H1 (cell line): Measurements from ENCODE around the gene SNAP47. TPM values are rescaled to one million over a fixed set of nuclear protein-coding genes. Genes with fewer than 3 reads are reported as not detected.

Source experiments
- BRCA1 ChIP-seq: IDR thresholded peaks from 2 replicates; pipeline ENCODE4 v1.6.1; 2012; ENCODE audit warnings: low read depth, low read length, improper control_type of control experiment
- CEBPB ChIP-seq: IDR thresholded peaks from 2 replicates; pipeline ENCODE4 v1.6.1; 2012; ENCODE audit warnings: low read depth, low read length
- EZH2 ChIP-seq: fragments of 200-600 bp; sonication (generic); IDR thresholded peaks from 2 replicates; pipeline ENCODE4 v1.7.1; 2012; ENCODE audit warnings: low read depth, mild to moderate bottlenecking, moderate library complexity, low read length, inconsistent platforms; ENCODE audit not compliant: severe bottlenecking
- GABPA ChIP-seq: IDR thresholded peaks from 2 replicates; pipeline ENCODE4 v1.6.1; 2011; ENCODE audit warnings: mild to moderate bottlenecking, low read length, moderate library complexity, borderline replicate concordance; ENCODE audit not compliant: insufficient read depth
- GTF2F1 ChIP-seq: IDR thresholded peaks from 2 replicates; pipeline ENCODE4 v1.6.1; 2012; ENCODE audit warnings: low read depth, low read length, improper control_type of control experiment, borderline replicate concordance
- HDAC2 ChIP-seq, 2 experiments: fragments of 300-600 bp in 1 of 2; sonication (generic) in 1 of 2; IDR thresholded peaks; 2 replicates each; pipeline ENCODE4 v1.6.1; 2011 to 2012; ENCODE audit warnings: low read depth in 2 of 2, low read length in 2 of 2, mild to moderate bottlenecking in 2 of 2, moderate library complexity in 2 of 2, borderline replicate concordance in 1 of 2, inconsistent platforms in 1 of 2
- HDAC6 ChIP-seq: IDR thresholded peaks from one replicate; pipeline ENCODE4 v1.7.1; 2012; ENCODE audit warnings: low read depth, mild to moderate bottlenecking, inconsistent platforms, low read length, moderate library complexity
- JUN ChIP-seq: IDR thresholded peaks from 2 replicates; pipeline ENCODE4 v1.6.1; 2011; ENCODE audit warnings: low read depth, mild to moderate bottlenecking, improper control_type of control experiment, low read length
- NANOG ChIP-seq: IDR thresholded peaks from 2 replicates; pipeline ENCODE4 v1.6.1; 2011; ENCODE audit warnings: low read length, low read depth, mild to moderate bottlenecking, inconsistent platforms; ENCODE audit not compliant: insufficient read depth, poor library complexity, severe bottlenecking
- PHF8 ChIP-seq: fragments of 200-600 bp; sonication (generic); conservative IDR thresholded peaks from 2 replicates; pipeline ENCODE4 v1.7.1; 2012; ENCODE audit warnings: low read depth, mild to moderate bottlenecking, inconsistent platforms, low read length, moderate library complexity
- POU5F1 ChIP-seq: IDR thresholded peaks from 2 replicates; pipeline ENCODE4 v1.6.1; 2011; ENCODE audit warnings: low read depth, mild to moderate bottlenecking, low read length, moderate library complexity
- RFX5 ChIP-seq: IDR thresholded peaks from 2 replicates; pipeline ENCODE4 v1.6.1; 2011; ENCODE audit warnings: low read depth, low read length, improper control_type of control experiment, borderline replicate concordance
- RXRA ChIP-seq: IDR thresholded peaks from 2 replicates; pipeline ENCODE4 v1.6.1; 2011; ENCODE audit warnings: low read depth, mild to moderate bottlenecking, low read length, moderate library complexity; ENCODE audit not compliant: insufficient read depth
- SIN3A ChIP-seq, 2 experiments: IDR thresholded peaks in 1 of 2; conservative IDR thresholded peaks in 1 of 2; 2 replicates each; pipeline ENCODE4 v1.6.1; 2011 to 2012; ENCODE audit warnings: low read length in 2 of 2, improper control_type of control experiment in 1 of 2, low read depth in 1 of 2, mild to moderate bottlenecking in 1 of 2
- SIRT6 ChIP-seq: IDR thresholded peaks from one replicate; pipeline ENCODE4 v1.7.1; 2012; ENCODE audit warnings: low read length, inconsistent platforms
- SP1 ChIP-seq: IDR thresholded peaks from 2 replicates; pipeline ENCODE4 v1.6.1; 2011; ENCODE audit warnings: low read depth, low read length
- TBP ChIP-seq: IDR thresholded peaks from 2 replicates; pipeline ENCODE4 v1.6.1; 2011; ENCODE audit warnings: low read depth, low read length, improper control_type of control experiment
- YY1 ChIP-seq: IDR thresholded peaks from 2 replicates; pipeline ENCODE4 v1.6.1; 2011; ENCODE audit warnings: low read depth, mild to moderate bottlenecking, low read length
- polyA plus RNA-seq, 7 experiments: library from polyadenylated mRNA; depleted of rRNA in 3 of 7; stranded (reverse) in 5 of 7; unstranded in 2 of 7; fragments of >200 nt in 5 of 7; fragments of 200-250 nt in 2 of 7; gene quantifications; 1 replicate in 5 of 7; 2 replicates in 1 of 7; 4 replicates in 1 of 7; pipeline versions ENCODE4 v1.2.1 to v1.2.3, GENCODE V29; 2011 to 2013; ENCODE audit warnings: missing spikeins in 2 of 7, mixed read lengths in 2 of 7
- total RNA-seq: library from RNA; stranded (reverse); fragmentation: NEBNext Ultra II Directional; extraction: Animal tissue kit (Norgen Biotek cat#: 25700); gene quantifications from 2 replicates; pipeline ENCODE4 v1.2.1, GENCODE V29; 2021
- TF ChIP-seq, protein P1 (sequence below), 3 experiments: IDR thresholded peaks; 1 replicate in 2 of 3; 2 replicates in 1 of 3; pipeline versions ENCODE4 v1.5.1 to v1.6.1; 2011; ENCODE audit warnings: low read length in 3 of 3, mild to moderate bottlenecking in 3 of 3, inconsistent platforms in 2 of 3, low read depth in 1 of 3, moderate library complexity in 1 of 3; ENCODE audit not compliant: insufficient read depth in 1 of 3; ENCODE audit errors: control extremely low read depth in 1 of 3
- TF ChIP-seq, protein P2 (sequence below): IDR thresholded peaks from 2 replicates; pipeline ENCODE4 v1.6.1; 2011; ENCODE audit warnings: low read depth, mild to moderate bottlenecking, low read length; ENCODE audit not compliant: insufficient read depth

Gene SNAP47
- total and polyA plus RNA-seq, 2 of the 8 experiments (the other 6 are each of a cell fraction or from before 2014, with no cell fraction given): 37.6 to 42.2 TPM

DNA sequence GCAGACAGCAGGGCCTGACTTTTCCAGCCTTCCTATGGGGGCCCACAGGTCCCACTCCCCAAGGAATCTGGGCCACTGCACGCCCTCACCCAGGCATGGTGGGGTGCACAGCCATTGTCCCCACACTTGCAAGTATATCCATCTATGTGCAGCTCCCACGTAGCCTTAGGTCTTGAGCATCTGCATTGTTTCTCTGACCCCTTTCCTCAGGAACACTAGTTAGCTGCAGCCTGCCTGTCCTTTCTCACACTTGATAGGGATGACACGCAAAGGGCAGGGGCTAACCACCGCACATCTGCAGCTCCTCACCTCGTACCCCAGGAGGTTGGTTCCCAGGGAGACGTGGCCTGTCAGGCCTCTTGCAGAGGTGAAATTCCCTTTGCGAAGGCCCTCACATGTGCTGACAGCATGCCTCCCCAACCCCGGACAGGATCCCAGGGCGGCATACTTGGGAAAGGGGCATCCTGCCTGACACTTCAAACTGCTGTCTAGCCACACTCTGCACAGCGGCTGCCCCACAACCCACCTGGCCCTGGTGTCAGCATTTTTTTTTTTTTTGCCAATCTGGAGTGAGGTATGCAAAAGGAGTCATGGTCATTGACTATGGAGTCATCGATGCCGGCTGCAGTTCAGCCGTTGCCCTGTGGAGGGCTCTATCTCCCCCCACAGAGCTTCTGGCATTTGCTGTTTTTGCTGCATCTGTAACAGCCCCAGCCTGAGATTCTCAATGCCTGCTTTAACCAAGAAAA lies 5.2 kb upstream of the SNAP47 start (continued):
- TF ChIP-seq, protein P1, sequence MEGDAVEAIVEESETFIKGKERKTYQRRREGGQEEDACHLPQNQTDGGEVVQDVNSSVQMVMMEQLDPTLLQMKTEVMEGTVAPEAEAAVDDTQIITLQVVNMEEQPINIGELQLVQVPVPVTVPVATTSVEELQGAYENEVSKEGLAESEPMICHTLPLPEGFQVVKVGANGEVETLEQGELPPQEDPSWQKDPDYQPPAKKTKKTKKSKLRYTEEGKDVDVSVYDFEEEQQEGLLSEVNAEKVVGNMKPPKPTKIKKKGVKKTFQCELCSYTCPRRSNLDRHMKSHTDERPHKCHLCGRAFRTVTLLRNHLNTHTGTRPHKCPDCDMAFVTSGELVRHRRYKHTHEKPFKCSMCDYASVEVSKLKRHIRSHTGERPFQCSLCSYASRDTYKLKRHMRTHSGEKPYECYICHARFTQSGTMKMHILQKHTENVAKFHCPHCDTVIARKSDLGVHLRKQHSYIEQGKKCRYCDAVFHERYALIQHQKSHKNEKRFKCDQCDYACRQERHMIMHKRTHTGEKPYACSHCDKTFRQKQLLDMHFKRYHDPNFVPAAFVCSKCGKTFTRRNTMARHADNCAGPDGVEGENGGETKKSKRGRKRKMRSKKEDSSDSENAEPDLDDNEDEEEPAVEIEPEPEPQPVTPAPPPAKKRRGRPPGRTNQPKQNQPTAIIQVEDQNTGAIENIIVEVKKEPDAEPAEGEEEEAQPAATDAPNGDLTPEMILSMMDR (IDR thresholded peaks at IDR 0.05; ENCODE audit: control extremely low read depth in 1 of 3, insufficient read depth in 1 of 3, low read depth in 1 of 3, low read length in 3 of 3): peak in 2 of 3 experiments; percentile 75 to 78; a peak in 3 of 4 replicates
- TF ChIP-seq HDAC6 (no peak), EZH2 (peak; percentile 0), GTF2F1 (no peak), BRCA1 (no peak), JUN (no peak), SP1 (no peak), GABPA (peak; percentile 20; the same call in 1 of the 2 replicates), CEBPB (no peak), RXRA (no peak), PHF8 (no peak), HDAC2 (IDR thresholded peaks at IDR 0.05; ENCODE audit: borderline replicate concordance in 1 of 2, low read depth in 2 of 2, low read length in 2 of 2) (no peak), POU5F1 (no peak), RFX5 (no peak), TBP (no peak), SIRT6 (no peak), YY1 (peak; percentile 46; the same call in 1 of the 2 replicates), SIN3A (conservative IDR thresholded peaks at IDR 0.05 in 1 of 2, IDR thresholded peaks at IDR 0.05 in 1 of 2; ENCODE audit: low read depth in 1 of 2, low read length in 2 of 2) (0 out of 4 replicates have a peak, but pooled peaks of 1 of the 2 experiments have one; percentile 44), NANOG (no peak)
- TF ChIP-seq, protein P2, sequence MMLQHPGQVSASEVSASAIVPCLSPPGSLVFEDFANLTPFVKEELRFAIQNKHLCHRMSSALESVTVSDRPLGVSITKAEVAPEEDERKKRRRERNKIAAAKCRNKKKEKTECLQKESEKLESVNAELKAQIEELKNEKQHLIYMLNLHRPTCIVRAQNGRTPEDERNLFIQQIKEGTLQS: 0 out of 2 replicates have a peak, but pooled peaks have one; percentile 19
